Endothelial cell of umbilical vein (primary cell): Measurements from ENCODE around the gene WDFY3. TPM values are rescaled to one million over a fixed set of nuclear protein-coding genes. Genes with fewer than 3 reads are reported as not detected.

ENCODE experiments used
- BruUV-seq: library from RNA; stranded (reverse); fragments of 400-500 nt; replicated peaks from 2 replicates; lab custom pipeline; 2021; lab: Mats Ljungman, UMichigan
- CTCF ChIA-PET: fragments of 300-600, 350-600 bp; sonication (Branson Sonifier 250); formaldehyde crosslinking; loops from one replicate; lab custom pipeline; 2021; ENCODE audit warnings: antibody characterized with exemption, inconsistent platforms; lab: Charles Lee
- POLR2A ChIA-PET: fragments of 300-600, 350-600 bp; sonication (Branson Sonifier 250); formaldehyde crosslinking; loops from one replicate; lab custom pipeline; 2021; ENCODE audit warnings: antibody characterized with exemption, inconsistent platforms; lab: Charles Lee
- DNase-seq: peaks from one replicate; pipeline ENCODE4 v3.0.0-alpha.2; 2011; ENCODE audit warnings: low read depth, low spot score
- FAIRE-seq: peaks from 2 replicates; lab custom pipeline; 2011; peaks lifted over from hg19 to GRCh38; lab: Jason Lieb, UNC
- H2AFZ ChIP-seq: 2 replicates; pipeline ENCODE4 v1.6.0; 2012; ENCODE audit warnings: low read depth, low read length, control low read depth, inconsistent platforms
- H3K27ac ChIP-seq: 2 replicates; pipeline ENCODE4 v1.5.1; 2011; ENCODE audit warnings: low read depth, mild to moderate bottlenecking, control low read depth, low read length, moderate library complexity; ENCODE audit not compliant: insufficient read depth
- H3K27me3 ChIP-seq, 2 experiments: 2 replicates each; pipeline versions ENCODE4 v1.6.0 to v1.6.1; 2011; ENCODE audit warnings: low read length in 2 of 2, mixed read lengths in 1 of 2; ENCODE audit not compliant: control insufficient read depth in 2 of 2, insufficient read depth in 2 of 2
- H3K36me3 ChIP-seq, 2 experiments: 2 replicates in 1 of 2; 3 replicates in 1 of 2; pipeline ENCODE4 v1.5.1; 2011; ENCODE audit warnings: low read length in 2 of 2, mild to moderate bottlenecking in 1 of 2, moderate library complexity in 1 of 2; ENCODE audit not compliant: control insufficient read depth in 2 of 2, insufficient read depth in 2 of 2; ENCODE audit errors: extremely low read depth in 1 of 2
- H3K4me1 ChIP-seq: 3 replicates; pipeline ENCODE4 v1.5.1; 2011; ENCODE audit warnings: mild to moderate bottlenecking, low read length; ENCODE audit not compliant: control insufficient read depth, insufficient read depth; ENCODE audit errors: extremely low read depth
- H3K4me2 ChIP-seq: 2 replicates; pipeline ENCODE4 v1.6.1; 2011; ENCODE audit warnings: low read length, control low read depth, mixed read lengths; ENCODE audit not compliant: insufficient read depth
- H3K4me3 ChIP-seq, 3 experiments: fragments of 200-600 bp in 1 of 3; sonication (generic), shearing (Covaris generic) in 1 of 3; replicated peaks in 1 of 3; 2 replicates each; pipeline ENCODE4 v1.5.1; 2011 to 2016; ENCODE audit warnings: control low read depth in 3 of 3, low read length in 3 of 3, mild to moderate bottlenecking in 2 of 3, inconsistent platforms in 1 of 3, low read depth in 1 of 3, moderate library complexity in 1 of 3; ENCODE audit not compliant: insufficient read depth in 1 of 3
- H3K79me2 ChIP-seq: 2 replicates; pipeline ENCODE4 v1.6.0; 2012; ENCODE audit warnings: low read length, inconsistent platforms; ENCODE audit not compliant: control insufficient read depth, insufficient read depth
- H3K9ac ChIP-seq: replicated peaks from 2 replicates; pipeline ENCODE3; 2011; ENCODE audit warnings: low read length, control low read depth; ENCODE audit not compliant: insufficient read depth; ENCODE audit errors: extremely low read depth
- H3K9me1 ChIP-seq: replicated peaks from 3 replicates; pipeline ENCODE4 v1.6.0; 2011; ENCODE audit warnings: mild to moderate bottlenecking, low read length; ENCODE audit not compliant: control insufficient read depth, insufficient read depth; ENCODE audit errors: extremely low read depth
- H3K9me3 ChIP-seq: replicated peaks from 2 replicates; pipeline ENCODE4 v1.5.1; 2012; ENCODE audit warnings: low read length, inconsistent platforms; ENCODE audit not compliant: control insufficient read depth, insufficient read depth
- H4K20me1 ChIP-seq: replicated peaks from 2 replicates; pipeline ENCODE3; 2011; ENCODE audit warnings: mild to moderate bottlenecking, low read length; ENCODE audit not compliant: control insufficient read depth, insufficient read depth; ENCODE audit errors: extremely low read depth
- EZH2 ChIP-seq: IDR thresholded peaks from 2 replicates; pipeline ENCODE4 v1.6.1; 2012; ENCODE audit warnings: borderline replicate concordance, low read depth, mild to moderate bottlenecking, moderate library complexity, low read length, inconsistent platforms; ENCODE audit not compliant: severe bottlenecking
- FOS ChIP-seq: IDR thresholded peaks from 2 replicates; pipeline ENCODE4 v1.6.1; 2011; ENCODE audit warnings: mild to moderate bottlenecking, low read length, moderate library complexity, borderline replicate concordance; ENCODE audit not compliant: insufficient read depth
- GATA2 ChIP-seq: IDR thresholded peaks from 2 replicates; pipeline ENCODE4 v1.7.0; 2011; ENCODE audit warnings: low read depth, mild to moderate bottlenecking, moderate library complexity, mixed read lengths, low read length; ENCODE audit not compliant: insufficient read length, insufficient read depth
- JUN ChIP-seq: IDR thresholded peaks from 2 replicates; pipeline ENCODE4 v1.6.1; 2011; ENCODE audit warnings: borderline replicate concordance, low read depth; ENCODE audit not compliant: insufficient read length, insufficient read depth
- MAX ChIP-seq: IDR thresholded peaks from 2 replicates; pipeline ENCODE4 v1.6.1; 2011; ENCODE audit not compliant: insufficient read depth, insufficient read length
- MYC ChIP-seq: IDR thresholded peaks from one replicate; pipeline ENCODE4 v1.6.1; 2011; ENCODE audit warnings: mild to moderate bottlenecking, low read depth, low read length
- POLR2A ChIP-seq: IDR thresholded peaks from 2 replicates; pipeline ENCODE4 v1.6.1; 2012; ENCODE audit warnings: low read depth, mild to moderate bottlenecking, control low read depth, low read length
- POLR2AphosphoS5 ChIP-seq: IDR thresholded peaks from 2 replicates; pipeline ENCODE4 v1.6.1; 2012; ENCODE audit warnings: low read depth, mild to moderate bottlenecking, control low read depth, low read length, moderate library complexity; ENCODE audit not compliant: insufficient read depth
- dilution Hi-C: fragments of 300-500 bp; cut with MboI; formaldehyde crosslinking; loops from one replicate; pipeline ENCODE4 v1.15.0; 2019; ENCODE audit warnings: low sequenced_read_pairs; ENCODE audit not compliant: extremely low pct_ligation_motif_present
- intact Hi-C: fragments of 100-400 bp; cut with micrococcal nuclease; formaldehyde crosslinking; loops from one replicate; pipeline ENCODE4 v1.10.0; 2022
- polyA plus RNA-seq, 4 experiments: library from polyadenylated mRNA; depleted of rRNA in 3 of 4; stranded (reverse) in 3 of 4; unstranded in 1 of 4; fragments of >200 nt; gene quantifications; 2 replicates each; pipeline versions ENCODE4 v1.2.1 to v1.2.3, GENCODE V29; 2011 to 2012; ENCODE audit warnings: missing spikeins in 1 of 4
- total RNA-seq: library from RNA; stranded (reverse); gene quantifications from 2 replicates; pipeline ENCODE4 v1.2.3, GENCODE V29; 2021
- TF ChIP-seq, protein P1 (sequence below), 2 donors: IDR thresholded peaks; 1 replicate in 1 of 2; 2 replicates in 1 of 2; pipeline ENCODE4 v1.5.1; 2011; ENCODE audit warnings: low read length in 2 of 2, mild to moderate bottlenecking in 2 of 2, moderate library complexity in 2 of 2, control low read depth in 1 of 2, inconsistent platforms in 1 of 2, low read depth in 1 of 2; ENCODE audit not compliant: insufficient read depth in 1 of 2; ENCODE audit errors: extremely low read depth in 1 of 2

WDFY3 gene
- total and polyA plus RNA-seq, 2 donors (not counting 3 experiments of a cell fraction or from before 2014, with no cell fraction given): 37.0 to 113 TPM

GRCh38 chr4:84718699-84719098 is 247.8 kb downstream of the WDFY3 start:
- Histone ChIP-seq H3K4me2 (no peak overlapping the region), H2AFZ (no peak overlapping the region), H3K9me1 (no peaks in the 10 kb centered on the region), H3K79me2 (no peaks in the 10 kb centered on the region), H3K4me3 (no peak overlapping the region), H3K36me3 (peaks cover 0 to 23% of the 10 kb centered on the region in 2 experiments), H3K9me3 (no peaks in the 10 kb centered on the region), H3K27me3 (no peaks in the 10 kb centered on the region), H3K9ac (no peak overlapping the region), H3K27ac (no peak overlapping the region), H3K4me1 (no peaks in the 10 kb centered on the region), H4K20me1 (no peaks in the 10 kb centered on the region)
- TF ChIP-seq POLR2A: no peak
- no peak for TF ChIP-seq FOS
- TF ChIP-seq MAX: no peak
- no peak for TF ChIP-seq GATA2
- TF ChIP-seq EZH2: no peak
- TF ChIP-seq MYC: no peak
- TF ChIP-seq, protein P1, sequence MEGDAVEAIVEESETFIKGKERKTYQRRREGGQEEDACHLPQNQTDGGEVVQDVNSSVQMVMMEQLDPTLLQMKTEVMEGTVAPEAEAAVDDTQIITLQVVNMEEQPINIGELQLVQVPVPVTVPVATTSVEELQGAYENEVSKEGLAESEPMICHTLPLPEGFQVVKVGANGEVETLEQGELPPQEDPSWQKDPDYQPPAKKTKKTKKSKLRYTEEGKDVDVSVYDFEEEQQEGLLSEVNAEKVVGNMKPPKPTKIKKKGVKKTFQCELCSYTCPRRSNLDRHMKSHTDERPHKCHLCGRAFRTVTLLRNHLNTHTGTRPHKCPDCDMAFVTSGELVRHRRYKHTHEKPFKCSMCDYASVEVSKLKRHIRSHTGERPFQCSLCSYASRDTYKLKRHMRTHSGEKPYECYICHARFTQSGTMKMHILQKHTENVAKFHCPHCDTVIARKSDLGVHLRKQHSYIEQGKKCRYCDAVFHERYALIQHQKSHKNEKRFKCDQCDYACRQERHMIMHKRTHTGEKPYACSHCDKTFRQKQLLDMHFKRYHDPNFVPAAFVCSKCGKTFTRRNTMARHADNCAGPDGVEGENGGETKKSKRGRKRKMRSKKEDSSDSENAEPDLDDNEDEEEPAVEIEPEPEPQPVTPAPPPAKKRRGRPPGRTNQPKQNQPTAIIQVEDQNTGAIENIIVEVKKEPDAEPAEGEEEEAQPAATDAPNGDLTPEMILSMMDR (IDR thresholded peaks at IDR 0.05; ENCODE audit: extremely low read depth in 1 of 2, insufficient read depth in 1 of 2, low read depth in 1 of 2, low read length in 2 of 2): no peak
- TF ChIP-seq JUN: no peak
- no peak for TF ChIP-seq POLR2AphosphoS5
- FAIRE-seq (no peak), DNase-seq (no peak)
- BruUV-seq: no TSS peak
- ChIA-PET POLR2A (no interaction called here), CTCF (interaction anchor here (1.0 kb wide), 2 partner anchors 20 to 23 kb away, joined by 3 read pairs; no protein-coding TSS in a partner anchor)
- intact Hi-C loops: no loop called here
- dilution Hi-C loops: no loop called here
